Measurements from ENCODE around the gene LPAR3. TPM values are rescaled to one million over a fixed set of nuclear protein-coding genes. Genes with fewer than 3 reads are reported as not detected.

LPAR3 gene
- total RNA-seq, 1 experiment from 2014 or later, result not detected

DNA sequence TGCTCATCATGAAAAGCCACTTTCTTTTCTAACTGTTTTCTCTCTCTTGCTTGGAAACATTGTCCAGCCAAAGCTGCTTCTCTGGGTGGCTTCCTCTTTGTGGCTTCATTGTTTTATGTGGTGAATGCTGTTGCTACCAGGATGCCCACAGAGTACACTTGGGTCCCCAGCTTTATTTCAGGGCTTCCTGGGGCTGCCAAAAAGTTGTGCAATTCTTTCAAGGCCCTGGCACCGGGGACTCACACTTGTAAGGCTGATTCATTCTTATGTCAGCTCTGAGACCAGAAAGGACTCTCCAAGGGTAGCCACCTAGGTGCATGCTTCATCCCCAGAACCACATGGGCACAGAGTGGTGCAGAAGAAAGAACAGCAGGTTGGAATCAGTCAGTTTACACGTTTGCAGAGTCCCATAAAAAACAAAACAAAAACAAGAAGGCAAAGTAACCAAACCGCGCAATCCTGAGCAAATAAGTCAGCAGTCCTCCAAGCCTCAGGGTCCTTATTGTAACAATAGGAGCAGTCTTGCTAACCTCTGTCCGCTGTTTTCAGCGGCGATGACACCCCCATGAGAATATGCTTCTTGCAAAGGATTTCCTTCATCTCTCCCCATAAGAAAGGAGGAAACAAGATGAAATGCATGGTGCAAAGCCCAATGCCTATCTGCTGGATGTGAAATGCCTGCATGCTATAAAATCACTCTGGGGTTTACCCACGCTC, 112.8 kb downstream of the LPAR3 start:
- intact Hi-C loops (cut with micrococcal nuclease; ENCODE audit: unreplicated experiment), result no loop called here
- POLR2A ChIA-PET (ENCODE audit: unreplicated experiment), result interaction anchor here (0.6 kb wide), 1 partner anchor 541 kb away, joined by 5 read pairs; no protein-coding TSS in a partner anchor
- Histone ChIP-seq H3K79me2 (ENCODE audit: low read depth) (no peaks in the 10 kb centered on the region), H3K9me2 (ENCODE audit: insufficient read depth) (no peaks in the 10 kb centered on the region), H3K4me1 (replicated peaks; ENCODE audit: insufficient read depth) (no peaks in the 10 kb centered on the region), H3K27me3 (ENCODE audit: insufficient read depth, low read depth) (no peaks in the 10 kb centered on the region), H3K9me3 (ENCODE audit: insufficient read depth, low read depth) (no peaks in the 10 kb centered on the region), H2AFZ (no peak overlapping the region), H3K4me3 (no peak overlapping the region), H4K20me1 (ENCODE audit: insufficient read depth) (no peaks in the 10 kb centered on the region), H3K4me2 (no peak overlapping the region), H3K36me3 (ENCODE audit: low read depth) (no peaks in the 10 kb centered on the region), H3F3A (ENCODE audit: insufficient read depth, low read depth) (no peaks in the 10 kb centered on the region), H3K27ac (no peak overlapping the region)
- DNase-seq, result no peak
- CTCF ChIA-PET, result interaction anchor here (0.7 to 0.8 kb wide), 2 partner anchors 23 to 817 kb away, joined by 3 read pairs; no protein-coding TSS in a partner anchor
- no TSS peak for BruUV-seq (replicated peaks)
- TF ChIP-seq, protein P1, sequence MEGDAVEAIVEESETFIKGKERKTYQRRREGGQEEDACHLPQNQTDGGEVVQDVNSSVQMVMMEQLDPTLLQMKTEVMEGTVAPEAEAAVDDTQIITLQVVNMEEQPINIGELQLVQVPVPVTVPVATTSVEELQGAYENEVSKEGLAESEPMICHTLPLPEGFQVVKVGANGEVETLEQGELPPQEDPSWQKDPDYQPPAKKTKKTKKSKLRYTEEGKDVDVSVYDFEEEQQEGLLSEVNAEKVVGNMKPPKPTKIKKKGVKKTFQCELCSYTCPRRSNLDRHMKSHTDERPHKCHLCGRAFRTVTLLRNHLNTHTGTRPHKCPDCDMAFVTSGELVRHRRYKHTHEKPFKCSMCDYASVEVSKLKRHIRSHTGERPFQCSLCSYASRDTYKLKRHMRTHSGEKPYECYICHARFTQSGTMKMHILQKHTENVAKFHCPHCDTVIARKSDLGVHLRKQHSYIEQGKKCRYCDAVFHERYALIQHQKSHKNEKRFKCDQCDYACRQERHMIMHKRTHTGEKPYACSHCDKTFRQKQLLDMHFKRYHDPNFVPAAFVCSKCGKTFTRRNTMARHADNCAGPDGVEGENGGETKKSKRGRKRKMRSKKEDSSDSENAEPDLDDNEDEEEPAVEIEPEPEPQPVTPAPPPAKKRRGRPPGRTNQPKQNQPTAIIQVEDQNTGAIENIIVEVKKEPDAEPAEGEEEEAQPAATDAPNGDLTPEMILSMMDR (conservative IDR thresholded peaks at IDR 0.05), result no peak
- TF ChIP-seq EZH2 (IDR thresholded peaks at IDR 0.05; ENCODE audit: low read depth), result no peak

DNA sequence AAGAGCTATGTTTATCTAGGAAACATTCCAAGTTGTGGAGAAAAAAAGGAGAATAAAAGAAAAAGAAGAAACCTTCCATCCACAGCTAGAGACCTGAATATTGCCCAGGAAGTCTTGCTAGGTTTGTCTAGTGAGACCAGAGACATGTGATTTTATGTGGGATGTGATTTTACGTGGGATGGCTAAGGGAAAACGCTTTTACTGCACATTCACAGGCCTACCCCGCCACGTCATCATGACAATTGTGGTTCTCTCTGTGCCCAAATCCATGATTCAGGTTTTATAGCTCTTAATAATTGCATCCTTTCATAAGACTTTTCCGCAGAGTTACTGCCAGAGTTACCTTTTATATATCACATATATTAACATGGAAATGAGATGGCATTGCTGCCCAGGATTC, 116.4 kb downstream of the LPAR3 start:
- Histone ChIP-seq H3K9me3 (ENCODE audit: insufficient read depth, low read depth) (no peaks in the 10 kb centered on the region), H3K27me3 (ENCODE audit: insufficient read depth, low read depth) (no peaks in the 10 kb centered on the region), H2AFZ (no peak overlapping the region), H3K4me2 (no peak overlapping the region), H3K4me3 (no peak overlapping the region), H3K27ac (no peak overlapping the region), H3K9me2 (ENCODE audit: insufficient read depth) (no peaks in the 10 kb centered on the region), H4K20me1 (ENCODE audit: insufficient read depth) (no peaks in the 10 kb centered on the region), H3K4me1 (replicated peaks; ENCODE audit: insufficient read depth) (no peaks in the 10 kb centered on the region), H3F3A (ENCODE audit: insufficient read depth, low read depth) (no peaks in the 10 kb centered on the region), H3K36me3 (ENCODE audit: low read depth) (no peaks in the 10 kb centered on the region), H3K79me2 (ENCODE audit: low read depth) (no peaks in the 10 kb centered on the region)
- POLR2A ChIA-PET (ENCODE audit: unreplicated experiment), result no interaction called here
- DNase-seq, result no peak
- BruUV-seq (replicated peaks), result no TSS peak
- intact Hi-C loops (cut with micrococcal nuclease; ENCODE audit: unreplicated experiment), result no loop called here
- no peak for TF ChIP-seq EZH2 (IDR thresholded peaks at IDR 0.05; ENCODE audit: low read depth)
- TF ChIP-seq, protein P1 (conservative IDR thresholded peaks at IDR 0.05), result no peak
- CTCF ChIA-PET, result no interaction called here

- H3K27ac ChIP-seq, result no peak overlapping the region
- TF ChIP-seq, protein P1 (conservative IDR thresholded peaks at IDR 0.05), result no peak
- TF ChIP-seq EZH2 (IDR thresholded peaks at IDR 0.05; ENCODE audit: low read depth), result no peak
- H3K4me1 ChIP-seq (replicated peaks; ENCODE audit: insufficient read depth), result no peaks in the 10 kb centered on the region
- H3K79me2 ChIP-seq (ENCODE audit: low read depth), result no peaks in the 10 kb centered on the region
- H3K9me2 ChIP-seq (ENCODE audit: insufficient read depth), result no peaks in the 10 kb centered on the region
- H3K27me3 ChIP-seq (ENCODE audit: insufficient read depth, low read depth), result no peaks in the 10 kb centered on the region
- no peak overlapping the region for H3K4me3 ChIP-seq
- H3K4me2 ChIP-seq, result no peak overlapping the region
- DNase-seq, result no peak
- BruUV-seq (replicated peaks), result no TSS peak
- no peaks in the 10 kb centered on the region for H3K9me3 ChIP-seq (ENCODE audit: insufficient read depth, low read depth)
- CTCF ChIA-PET, result no interaction called here
- H4K20me1 ChIP-seq (ENCODE audit: insufficient read depth), result no peaks in the 10 kb centered on the region
- no peaks in the 10 kb centered on the region for H3K36me3 ChIP-seq (ENCODE audit: low read depth)
- POLR2A ChIA-PET (ENCODE audit: unreplicated experiment), result no interaction called here
- H3F3A ChIP-seq (ENCODE audit: insufficient read depth, low read depth), result no peaks in the 10 kb centered on the region
- intact Hi-C loops (cut with micrococcal nuclease; ENCODE audit: unreplicated experiment), result no loop called here
- H2AFZ ChIP-seq, result no peak overlapping the region
These were observed 117.5 kb downstream of the LPAR3 start for GRCh38 chr1:84775535-84775920.

Data from PC-9 (cell line).